ENCODE measurements around the gene GABRA5.

- TF ChIP-seq POLR2A (IDR thresholded peaks at IDR 0.05) (no peak), CTCF (IDR thresholded peaks at IDR 0.05) (no peak)
Observed at GRCh38 chr15:26889298-26889898, 22.5 kb downstream of the GABRA5 start.
